Measurements from ENCODE around the gene EMILIN1.

DNA sequence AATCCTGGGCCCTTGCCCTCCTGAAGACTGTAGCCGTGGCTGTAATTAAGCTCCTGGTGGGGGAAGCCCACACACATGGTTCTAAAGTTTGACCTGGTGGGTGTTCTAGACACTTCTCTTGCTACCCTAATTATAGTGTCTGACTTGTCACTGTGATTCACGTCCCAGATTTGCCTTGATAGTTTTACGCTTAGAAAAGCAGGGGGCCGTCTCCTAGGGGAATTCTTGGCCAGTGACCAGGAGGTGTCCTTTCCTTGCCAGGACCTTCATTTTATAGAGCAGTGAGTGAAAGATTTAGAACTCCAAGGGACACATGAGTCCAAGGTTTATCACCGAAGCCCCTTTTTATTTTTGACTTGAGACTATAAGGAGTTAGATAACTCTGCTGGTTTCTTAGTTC, 36.7 kb upstream of the EMILIN1 start:
- TF ChIP-seq, protein P1, sequence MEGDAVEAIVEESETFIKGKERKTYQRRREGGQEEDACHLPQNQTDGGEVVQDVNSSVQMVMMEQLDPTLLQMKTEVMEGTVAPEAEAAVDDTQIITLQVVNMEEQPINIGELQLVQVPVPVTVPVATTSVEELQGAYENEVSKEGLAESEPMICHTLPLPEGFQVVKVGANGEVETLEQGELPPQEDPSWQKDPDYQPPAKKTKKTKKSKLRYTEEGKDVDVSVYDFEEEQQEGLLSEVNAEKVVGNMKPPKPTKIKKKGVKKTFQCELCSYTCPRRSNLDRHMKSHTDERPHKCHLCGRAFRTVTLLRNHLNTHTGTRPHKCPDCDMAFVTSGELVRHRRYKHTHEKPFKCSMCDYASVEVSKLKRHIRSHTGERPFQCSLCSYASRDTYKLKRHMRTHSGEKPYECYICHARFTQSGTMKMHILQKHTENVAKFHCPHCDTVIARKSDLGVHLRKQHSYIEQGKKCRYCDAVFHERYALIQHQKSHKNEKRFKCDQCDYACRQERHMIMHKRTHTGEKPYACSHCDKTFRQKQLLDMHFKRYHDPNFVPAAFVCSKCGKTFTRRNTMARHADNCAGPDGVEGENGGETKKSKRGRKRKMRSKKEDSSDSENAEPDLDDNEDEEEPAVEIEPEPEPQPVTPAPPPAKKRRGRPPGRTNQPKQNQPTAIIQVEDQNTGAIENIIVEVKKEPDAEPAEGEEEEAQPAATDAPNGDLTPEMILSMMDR (conservative IDR thresholded peaks at IDR 0.05; ENCODE audit: low read length): no peak
- no peak for TF ChIP-seq EZH2phosphoT487 (IDR thresholded peaks at IDR 0.05; ENCODE audit: borderline replicate concordance)
